Measurements from ENCODE around the gene KLRF1.

Gene KLRF1

DNA sequence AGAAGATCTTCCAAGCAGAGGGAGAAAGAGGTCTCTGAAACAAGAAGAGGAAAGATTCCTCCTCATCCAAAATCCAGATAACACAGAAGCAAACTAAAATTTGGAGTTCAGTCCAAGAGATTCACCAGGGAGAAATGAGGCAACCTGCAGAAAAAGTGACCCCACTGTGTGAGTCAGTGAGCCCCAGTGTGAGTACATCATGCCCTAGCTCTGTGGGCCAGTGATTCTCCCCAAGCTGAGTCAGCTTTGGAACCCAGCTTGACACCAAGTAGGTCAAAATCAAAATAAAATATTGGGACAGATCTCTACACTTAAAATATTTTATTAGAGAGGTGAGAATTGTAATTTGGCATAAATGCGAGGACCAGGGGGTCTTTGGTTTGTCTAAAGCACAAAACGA, 24.6 kb downstream of the KLRF1 start:
- DNase-seq, result no peak
- Histone ChIP-seq H3K9ac (ENCODE audit: low read length) (no peak overlapping the region), H3F3A (ENCODE audit: insufficient read depth, low read length) (no peaks in the 10 kb centered on the region), H3K36me3 (replicated peaks; ENCODE audit: insufficient read depth, low read length) (no peaks in the 10 kb centered on the region), H3K4me1 (ENCODE audit: low read length) (no peaks in the 10 kb centered on the region), H4K20me1 (ENCODE audit: insufficient read depth, low read length) (no peaks in the 10 kb centered on the region), H3K27me3 (replicated peaks; ENCODE audit: insufficient read depth, low read length) (no peaks in the 10 kb centered on the region), H3K4me2 (ENCODE audit: low read depth, low read length) (no peak overlapping the region), H3K27ac (ENCODE audit: low read length) (no peak overlapping the region), H3K4me3 (ENCODE audit: low read length) (no peak overlapping the region), H3K9me2 (replicated peaks; ENCODE audit: insufficient read depth, low read length) (no peaks in the 10 kb centered on the region), H3K9me3 (replicated peaks; ENCODE audit: insufficient read depth, low read length) (no peaks in the 10 kb centered on the region), H2AFZ (ENCODE audit: low read length) (no peak overlapping the region), H3K79me2 (ENCODE audit: low read length) (no peaks in the 10 kb centered on the region)
- TF ChIP-seq EZH2 (optimal IDR thresholded peaks at IDR 0.05; ENCODE audit: low read depth, low read length) (no peak), EZH2phosphoT487 (IDR thresholded peaks at IDR 0.05; ENCODE audit: low read length) (no peak)
- TF ChIP-seq, protein P1, sequence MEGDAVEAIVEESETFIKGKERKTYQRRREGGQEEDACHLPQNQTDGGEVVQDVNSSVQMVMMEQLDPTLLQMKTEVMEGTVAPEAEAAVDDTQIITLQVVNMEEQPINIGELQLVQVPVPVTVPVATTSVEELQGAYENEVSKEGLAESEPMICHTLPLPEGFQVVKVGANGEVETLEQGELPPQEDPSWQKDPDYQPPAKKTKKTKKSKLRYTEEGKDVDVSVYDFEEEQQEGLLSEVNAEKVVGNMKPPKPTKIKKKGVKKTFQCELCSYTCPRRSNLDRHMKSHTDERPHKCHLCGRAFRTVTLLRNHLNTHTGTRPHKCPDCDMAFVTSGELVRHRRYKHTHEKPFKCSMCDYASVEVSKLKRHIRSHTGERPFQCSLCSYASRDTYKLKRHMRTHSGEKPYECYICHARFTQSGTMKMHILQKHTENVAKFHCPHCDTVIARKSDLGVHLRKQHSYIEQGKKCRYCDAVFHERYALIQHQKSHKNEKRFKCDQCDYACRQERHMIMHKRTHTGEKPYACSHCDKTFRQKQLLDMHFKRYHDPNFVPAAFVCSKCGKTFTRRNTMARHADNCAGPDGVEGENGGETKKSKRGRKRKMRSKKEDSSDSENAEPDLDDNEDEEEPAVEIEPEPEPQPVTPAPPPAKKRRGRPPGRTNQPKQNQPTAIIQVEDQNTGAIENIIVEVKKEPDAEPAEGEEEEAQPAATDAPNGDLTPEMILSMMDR (IDR thresholded peaks at IDR 0.05; ENCODE audit: low read length), result no peak

DNA sequence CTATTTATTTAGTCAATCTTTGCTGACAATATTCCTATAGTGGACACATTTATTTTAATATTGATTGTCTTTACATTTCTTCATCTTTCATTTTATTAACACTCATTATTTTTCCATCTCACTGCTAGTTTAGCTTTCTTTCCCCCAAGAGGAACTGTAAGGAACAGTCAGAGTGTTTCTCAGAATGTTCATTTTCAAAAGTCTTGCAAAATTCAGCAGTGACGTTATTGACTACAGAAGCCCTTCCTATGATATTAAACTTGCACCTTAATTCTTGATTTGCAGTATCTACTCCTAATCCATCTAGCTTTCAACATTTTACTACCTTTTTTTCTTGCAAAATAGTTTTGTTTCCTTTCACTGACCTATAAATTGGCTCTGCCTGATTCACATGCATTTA, 28.9 kb downstream of the KLRF1 start:
- Histone ChIP-seq H4K20me1 (ENCODE audit: insufficient read depth, low read length) (no peaks in the 10 kb centered on the region), H3F3A (ENCODE audit: insufficient read depth, low read length) (no peaks in the 10 kb centered on the region), H3K9me2 (replicated peaks; ENCODE audit: insufficient read depth, low read length) (no peaks in the 10 kb centered on the region), H3K79me2 (ENCODE audit: low read length) (no peaks in the 10 kb centered on the region), H3K27ac (ENCODE audit: low read length) (no peak overlapping the region), H3K4me2 (ENCODE audit: low read depth, low read length) (no peak overlapping the region), H3K36me3 (replicated peaks; ENCODE audit: insufficient read depth, low read length) (no peaks in the 10 kb centered on the region), H2AFZ (ENCODE audit: low read length) (no peak overlapping the region), H3K4me3 (ENCODE audit: low read length) (no peak overlapping the region), H3K4me1 (ENCODE audit: low read length) (no peaks in the 10 kb centered on the region), H3K9me3 (replicated peaks; ENCODE audit: insufficient read depth, low read length) (no peaks in the 10 kb centered on the region), H3K27me3 (replicated peaks; ENCODE audit: insufficient read depth, low read length) (no peaks in the 10 kb centered on the region), H3K9ac (ENCODE audit: low read length) (no peak overlapping the region)
- no peak for TF ChIP-seq EZH2phosphoT487 (IDR thresholded peaks at IDR 0.05; ENCODE audit: low read length)
- TF ChIP-seq, protein P1 (IDR thresholded peaks at IDR 0.05; ENCODE audit: low read length), result no peak
- no peak for TF ChIP-seq EZH2 (optimal IDR thresholded peaks at IDR 0.05; ENCODE audit: low read depth, low read length)
- no peak for DNase-seq

DNA sequence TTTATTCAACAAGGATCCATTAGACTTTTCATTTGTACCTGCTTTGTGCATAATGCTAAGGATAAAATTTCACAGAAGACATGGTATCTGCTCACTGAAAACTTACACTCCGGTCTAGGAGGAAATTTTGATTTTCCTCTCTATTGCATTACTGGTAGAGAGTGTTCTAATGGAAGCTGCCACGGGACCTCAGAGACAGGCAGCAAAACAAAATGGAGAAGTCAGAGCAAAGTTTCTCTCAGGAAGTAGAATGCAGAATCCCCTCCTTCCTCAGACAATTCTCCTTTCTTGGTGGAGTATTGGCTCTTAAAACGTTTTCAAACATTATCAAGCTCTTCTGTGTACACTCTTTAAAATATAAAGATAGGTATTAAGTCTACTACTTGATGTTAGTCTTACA, 29.6 kb downstream of the KLRF1 start:
- H2AFZ ChIP-seq (ENCODE audit: low read length), result no peak overlapping the region
- H4K20me1 ChIP-seq (ENCODE audit: insufficient read depth, low read length), result no peaks in the 10 kb centered on the region
- H3K9me2 ChIP-seq (replicated peaks; ENCODE audit: insufficient read depth, low read length), result no peaks in the 10 kb centered on the region
- H3K4me3 ChIP-seq (ENCODE audit: low read length), result no peak overlapping the region
- H3K36me3 ChIP-seq (replicated peaks; ENCODE audit: insufficient read depth, low read length), result no peaks in the 10 kb centered on the region
- DNase-seq, result no peak
- H3K9me3 ChIP-seq (replicated peaks; ENCODE audit: insufficient read depth, low read length), result no peaks in the 10 kb centered on the region
- H3K4me2 ChIP-seq (ENCODE audit: low read depth, low read length), result no peak overlapping the region
- H3F3A ChIP-seq (ENCODE audit: insufficient read depth, low read length), result no peaks in the 10 kb centered on the region
- no peak overlapping the region for H3K27ac ChIP-seq (ENCODE audit: low read length)
- no peaks in the 10 kb centered on the region for H3K27me3 ChIP-seq (replicated peaks; ENCODE audit: insufficient read depth, low read length)
- no peak overlapping the region for H3K9ac ChIP-seq (ENCODE audit: low read length)
- H3K79me2 ChIP-seq (ENCODE audit: low read length), result no peaks in the 10 kb centered on the region
- H3K4me1 ChIP-seq (ENCODE audit: low read length), result no peaks in the 10 kb centered on the region
- TF ChIP-seq EZH2 (optimal IDR thresholded peaks at IDR 0.05; ENCODE audit: low read depth, low read length) (no peak), EZH2phosphoT487 (IDR thresholded peaks at IDR 0.05; ENCODE audit: low read length) (no peak)
- TF ChIP-seq, protein P1 (IDR thresholded peaks at IDR 0.05; ENCODE audit: low read length), result no peak
